ENCODE data around the gene TTLL5.
A peak's percentile ranks its signal among the peaks of the same experiment; 100 is the strongest.

The TTLL5 gene

GRCh38 chr14:75660630-75661498 lies at the start of gene TTLL5, which contains the start of gene ERG28:
TTLL5 (plus strand) TSS chr14:75661246; CDS start chr14:75663150, 1,904 bp downstream.
ERG28 (minus strand) TSS chr14:75660876; CDS start chr14:75657502, 3,374 bp downstream.
- peak; percentile 96 for DNase-seq (ENCODE audit: low spot score)

DNA sequence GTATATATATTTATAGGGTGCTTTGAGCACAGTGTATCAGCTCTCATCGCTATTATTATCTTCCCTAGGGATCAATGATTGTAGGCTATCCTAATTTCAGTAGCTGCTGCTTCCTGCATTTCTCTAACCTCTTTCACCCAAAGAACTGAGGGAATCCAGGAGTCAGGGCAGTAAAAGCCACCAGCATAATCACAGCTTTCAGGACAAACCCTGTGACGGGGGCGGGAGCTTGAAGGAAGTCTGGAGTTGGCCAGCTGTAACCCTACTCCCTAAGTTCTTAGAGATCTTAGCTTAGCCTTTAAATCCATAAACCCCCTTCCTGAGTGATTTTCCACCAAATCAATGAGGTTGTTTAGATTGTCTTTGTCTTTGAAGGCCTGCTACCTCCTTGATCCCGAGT lies 48.9 kb upstream of the TTLL5 start:
- no peak for DNase-seq (ENCODE audit: low spot score)

- DNase-seq (ENCODE audit: low spot score) = no peak
Measured at GRCh38 chr14:75614179-75614578, 46.9 kb upstream of the TTLL5 start.

DNA sequence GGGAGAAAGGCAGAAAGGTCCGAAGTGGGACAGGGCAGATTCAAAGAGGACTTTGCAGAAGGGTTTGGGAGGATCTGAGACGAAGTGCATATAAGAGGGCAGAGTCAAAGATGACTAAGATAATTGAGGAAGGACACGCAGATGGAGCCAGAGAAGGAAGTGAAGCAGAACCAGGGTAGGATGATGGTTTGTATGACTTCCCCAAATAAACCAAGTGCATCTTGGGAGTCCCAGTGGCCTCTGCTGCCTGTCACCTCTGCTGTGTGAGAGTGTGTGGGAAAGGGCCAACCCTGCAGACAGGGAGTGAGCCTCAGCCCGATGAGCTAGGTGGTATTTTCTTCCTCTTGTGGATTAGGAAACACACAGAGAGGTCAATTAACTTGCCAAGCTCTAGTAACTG lies 45.8 kb upstream of the TTLL5 start:
- DNase-seq (ENCODE audit: low spot score) = no peak

DNA sequence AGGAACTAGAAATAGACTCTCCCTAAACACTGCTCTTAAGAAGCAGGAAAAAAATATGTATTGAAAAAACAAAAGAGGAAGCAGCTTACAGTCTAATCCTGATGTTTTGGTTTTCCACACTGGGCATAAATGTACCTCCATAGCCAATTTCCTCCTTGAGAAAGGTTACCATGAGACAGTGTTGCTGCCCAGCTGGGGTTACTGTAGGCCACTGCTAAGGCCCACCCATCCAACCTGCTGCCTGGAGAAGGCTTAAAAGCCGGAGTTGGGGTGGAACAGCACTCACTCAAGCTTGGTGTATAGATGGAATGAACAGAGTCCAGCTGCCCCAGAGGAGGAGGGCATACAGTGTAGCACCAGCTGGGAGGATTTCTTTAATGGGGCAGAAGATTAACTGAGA lies 41.5 kb upstream of the TTLL5 start:
- DNase-seq (ENCODE audit: low spot score) = no peak

- DNase-seq (ENCODE audit: low spot score) = no peak
Measured at GRCh38 chr14:75625034-75625433, 36.0 kb upstream of the TTLL5 start.

GRCh38 chr14:75626396-75626795 lies 34.6 kb upstream of the TTLL5 start:
- no peak for DNase-seq (ENCODE audit: low spot score)

- no peak for DNase-seq (ENCODE audit: low spot score)
Measured at GRCh38 chr14:75626863-75627262, 34.2 kb upstream of the TTLL5 start.

GRCh38 chr14:75627406-75627805 lies 33.6 kb upstream of the TTLL5 start:
- DNase-seq (ENCODE audit: low spot score) = no peak

- no peak for DNase-seq (ENCODE audit: low spot score)
Measured at GRCh38 chr14:75628816-75629215, 32.2 kb upstream of the TTLL5 start.

GRCh38 chr14:75630695-75631452 lies 30.2 kb upstream of the TTLL5 start:
- no peak for DNase-seq (ENCODE audit: low spot score)

DNA sequence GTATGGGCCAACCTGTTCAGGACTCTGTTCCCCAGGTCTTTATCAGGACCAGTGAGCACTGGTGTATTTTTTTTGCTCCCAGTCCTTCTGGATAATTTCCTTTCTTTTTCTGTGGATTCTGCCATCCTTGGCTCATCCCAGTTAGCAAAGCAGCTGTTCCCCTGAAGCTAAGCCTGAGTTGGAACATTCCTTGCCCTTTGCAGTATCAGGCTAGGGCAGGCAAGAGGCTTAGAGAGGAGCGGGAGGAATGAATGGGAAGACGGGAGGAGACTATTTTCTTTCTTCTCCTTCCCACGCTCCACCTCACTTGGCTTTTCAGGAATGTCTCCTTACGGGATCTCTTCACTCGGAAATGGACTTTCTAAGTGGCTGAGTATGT lies 29.6 kb upstream of the TTLL5 start:
- no peak for DNase-seq (ENCODE audit: low spot score)

DNA sequence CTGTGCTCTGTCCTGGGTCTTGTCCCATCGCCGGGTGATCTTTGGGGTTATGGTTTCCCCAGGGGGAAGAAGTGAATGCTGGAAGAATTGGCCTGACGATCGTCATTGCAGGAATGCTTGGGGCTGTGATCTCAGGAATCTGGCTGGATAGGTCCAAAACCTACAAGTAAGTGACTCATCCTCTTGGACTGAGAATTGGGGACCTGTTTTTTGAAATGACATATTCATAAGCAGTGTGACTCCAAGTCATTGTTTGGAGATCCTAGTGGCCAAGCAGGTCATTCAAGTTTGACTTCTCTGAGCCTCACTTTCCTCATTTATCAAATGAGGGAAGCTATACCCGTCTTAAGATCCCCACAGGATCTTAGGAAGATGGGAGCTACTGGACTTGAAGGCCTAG lies 26.2 kb upstream of the TTLL5 start:
- DNase-seq (ENCODE audit: low spot score) = no peak

DNA sequence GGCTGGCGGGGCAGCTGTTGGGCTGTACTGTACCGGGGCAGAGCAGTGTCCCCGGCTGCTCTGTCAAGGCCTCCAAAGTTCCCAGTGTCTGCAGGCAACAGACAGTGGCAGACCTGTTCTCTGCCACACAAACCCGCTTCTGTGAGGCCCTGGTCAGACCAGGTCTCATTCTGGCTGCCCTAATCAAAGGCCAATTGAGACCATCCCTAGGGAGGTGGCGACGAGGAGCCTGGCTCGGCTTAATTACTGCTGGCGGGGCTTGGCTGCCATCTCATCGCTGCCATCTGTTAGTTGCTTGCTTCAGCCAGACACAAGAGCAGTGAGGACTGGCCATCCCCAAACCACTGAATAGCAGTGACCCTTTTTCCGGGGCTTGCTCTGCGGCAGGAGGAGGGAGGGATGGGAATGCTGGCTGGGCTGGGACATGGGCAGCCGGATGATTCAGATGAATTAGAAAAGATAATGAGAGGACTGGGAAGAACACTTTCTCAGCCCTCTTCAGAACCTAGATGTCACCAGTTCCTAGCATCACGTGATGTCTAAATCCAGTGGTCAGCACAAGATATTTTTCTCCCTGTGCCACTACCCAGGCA lies 24.9 kb upstream of the TTLL5 start:
- DNase-seq (ENCODE audit: low spot score) = peak; percentile 50

DNA sequence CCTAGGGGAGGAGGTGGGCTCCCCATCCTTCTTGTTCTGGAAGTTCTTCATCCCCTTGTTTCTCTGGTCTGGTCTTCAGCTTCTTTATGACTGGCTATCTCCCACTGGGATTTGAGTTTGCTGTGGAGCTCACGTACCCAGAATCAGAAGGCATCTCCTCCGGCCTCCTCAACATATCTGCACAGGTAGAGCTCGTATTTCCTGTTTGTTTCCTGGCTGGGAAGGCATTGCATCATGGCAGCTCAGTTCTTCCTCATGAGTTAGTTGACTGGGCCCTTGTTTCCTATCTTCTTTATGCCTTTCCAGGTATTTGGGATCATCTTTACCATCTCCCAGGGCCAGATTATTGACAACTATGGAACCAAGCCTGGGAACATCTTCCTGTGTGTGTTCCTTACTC lies 20.2 kb upstream of the TTLL5 start:
- no peak for DNase-seq (ENCODE audit: low spot score)

DNA sequence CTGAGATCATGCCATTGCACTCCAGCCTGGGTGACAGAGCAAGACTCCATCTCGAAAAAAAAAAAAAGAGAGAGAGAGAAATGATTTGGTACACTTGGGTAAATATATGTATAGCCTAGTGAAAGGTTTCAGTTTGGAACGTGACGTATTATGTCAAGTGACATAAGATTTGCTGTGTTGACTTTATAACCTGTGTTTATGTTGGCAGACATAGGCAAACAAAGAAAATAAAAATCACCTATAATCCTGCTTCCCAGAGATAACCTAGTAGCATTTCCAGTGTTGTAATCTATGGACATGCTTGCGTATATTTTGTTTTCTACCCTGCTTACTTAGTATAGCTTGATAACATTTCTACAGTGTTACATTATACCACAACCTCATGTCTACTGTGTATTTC lies 17.1 kb upstream of the TTLL5 start:
- no peak for DNase-seq (ENCODE audit: low spot score)

DNA sequence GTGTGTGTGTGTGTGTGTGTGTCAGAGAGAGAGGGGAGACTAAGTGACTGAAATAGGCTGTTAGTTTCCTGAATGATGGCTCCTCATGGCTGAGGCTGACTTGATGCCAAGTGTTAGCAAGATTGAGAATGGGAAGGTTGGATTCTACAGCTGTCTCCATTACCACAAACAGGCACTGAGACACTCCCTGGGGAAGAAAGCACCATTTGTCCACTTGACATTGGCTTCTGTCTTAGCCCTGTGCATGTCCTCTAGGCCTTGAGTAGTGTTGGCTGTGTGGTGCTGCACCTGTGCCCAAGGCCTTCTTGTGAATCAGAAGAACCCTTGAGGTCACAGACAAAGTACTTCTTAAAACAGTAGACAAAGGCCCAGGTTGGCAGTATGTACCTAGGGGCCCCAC lies 16.0 kb upstream of the TTLL5 start:
- DNase-seq (ENCODE audit: low spot score) = no peak

- DNase-seq (ENCODE audit: low spot score) = no peak
Measured at GRCh38 chr14:75646762-75647161, 14.3 kb upstream of the TTLL5 start.

DNA sequence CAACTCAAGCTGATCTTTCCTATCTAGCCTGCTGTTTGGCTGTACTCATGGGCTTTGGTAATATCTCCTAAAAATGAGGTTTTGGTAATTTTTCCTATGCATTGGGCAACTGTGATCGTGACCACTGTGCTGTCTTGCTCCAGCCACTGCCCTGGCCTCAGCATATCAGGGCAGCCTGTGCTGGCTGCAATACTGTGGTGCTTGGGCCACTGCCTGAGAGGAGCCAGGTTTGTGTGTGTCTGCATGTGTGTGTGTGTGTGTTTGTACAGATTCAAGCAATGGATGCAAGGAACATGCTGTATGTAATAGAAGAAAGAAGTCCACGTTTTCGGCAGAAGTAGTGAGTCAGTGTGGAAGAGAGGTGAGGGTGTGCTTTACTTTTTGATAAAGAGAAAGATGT lies 13.4 kb upstream of the TTLL5 start:
- DNase-seq (ENCODE audit: low spot score) = no peak

GRCh38 chr14:75648066-75648838 lies 12.8 kb upstream of the TTLL5 start:
- DNase-seq (ENCODE audit: low spot score) = no peak

DNA sequence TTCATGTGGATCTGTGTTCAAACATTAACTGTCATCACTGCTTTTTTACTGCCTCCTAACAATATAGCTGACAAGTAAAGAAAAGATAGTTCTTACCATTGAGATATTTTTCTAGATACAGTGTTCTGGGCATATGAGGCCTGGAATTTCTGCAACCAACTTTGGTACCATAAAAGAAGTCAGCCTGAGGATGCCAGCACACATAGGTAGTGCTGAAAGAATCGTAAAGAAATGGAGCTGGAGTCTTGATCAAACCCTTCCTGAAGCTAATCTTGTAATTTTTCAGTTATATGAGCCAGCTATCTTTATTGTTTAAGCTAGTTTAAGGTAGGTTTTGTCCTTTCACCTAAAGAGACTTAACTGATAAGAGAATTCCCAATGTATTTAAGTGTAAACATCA lies 11.7 kb upstream of the TTLL5 start:
- DNase-seq (ENCODE audit: low spot score) = no peak

DNA sequence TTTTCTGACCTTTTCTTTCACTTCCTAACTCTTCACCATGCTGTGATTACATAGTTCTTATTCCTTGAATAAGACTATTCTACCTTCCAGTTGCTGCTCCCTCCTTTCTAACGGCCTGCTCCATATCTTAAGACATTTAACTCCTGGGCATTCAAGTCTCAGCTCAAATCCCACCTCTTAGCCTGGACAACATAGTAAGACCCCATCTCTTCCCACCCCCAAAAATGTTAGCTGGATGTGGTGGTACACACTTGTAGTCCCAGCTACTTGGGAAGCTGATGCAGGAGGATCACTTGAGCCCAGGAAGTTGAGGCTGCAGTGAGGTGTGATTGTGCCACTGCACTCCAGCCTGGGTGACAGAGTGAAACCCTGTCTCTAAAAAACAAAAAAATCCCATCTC lies 11.3 kb upstream of the TTLL5 start:
- DNase-seq (ENCODE audit: low spot score) = no peak
